ENCODE data around the gene POLR2L.

POLR2L gene

GRCh38 chr11:804599-804964 lies 37.7 kb downstream of the POLR2L start:
- ATAC-seq = no peak; the same call in 2 of the 3 replicates
- TF ChIP-seq, protein P1, sequence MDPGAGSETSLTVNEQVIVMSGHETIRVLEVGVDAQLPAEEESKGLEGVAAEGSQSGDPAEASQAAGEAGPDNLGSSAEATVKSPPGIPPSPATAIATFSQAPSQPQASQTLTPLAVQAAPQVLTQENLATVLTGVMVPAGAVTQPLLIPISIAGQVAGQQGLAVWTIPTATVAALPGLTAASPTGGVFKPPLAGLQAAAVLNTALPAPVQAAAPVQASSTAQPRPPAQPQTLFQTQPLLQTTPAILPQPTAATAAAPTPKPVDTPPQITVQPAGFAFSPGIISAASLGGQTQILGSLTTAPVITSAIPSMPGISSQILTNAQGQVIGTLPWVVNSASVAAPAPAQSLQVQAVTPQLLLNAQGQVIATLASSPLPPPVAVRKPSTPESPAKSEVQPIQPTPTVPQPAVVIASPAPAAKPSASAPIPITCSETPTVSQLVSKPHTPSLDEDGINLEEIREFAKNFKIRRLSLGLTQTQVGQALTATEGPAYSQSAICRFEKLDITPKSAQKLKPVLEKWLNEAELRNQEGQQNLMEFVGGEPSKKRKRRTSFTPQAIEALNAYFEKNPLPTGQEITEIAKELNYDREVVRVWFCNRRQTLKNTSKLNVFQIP (CRISPR knock-in tag; IDR thresholded peaks at IDR 0.05; ENCODE audit: borderline replicate concordance, low read depth) = no peak
- TF ChIP-seq PPARA (CRISPR knock-in tag; IDR thresholded peaks at IDR 0.05; ENCODE audit: borderline replicate concordance) = no peak
- TF ChIP-seq SNAI2 (CRISPR knock-in tag; IDR thresholded peaks at IDR 0.05) = no peak

DNA sequence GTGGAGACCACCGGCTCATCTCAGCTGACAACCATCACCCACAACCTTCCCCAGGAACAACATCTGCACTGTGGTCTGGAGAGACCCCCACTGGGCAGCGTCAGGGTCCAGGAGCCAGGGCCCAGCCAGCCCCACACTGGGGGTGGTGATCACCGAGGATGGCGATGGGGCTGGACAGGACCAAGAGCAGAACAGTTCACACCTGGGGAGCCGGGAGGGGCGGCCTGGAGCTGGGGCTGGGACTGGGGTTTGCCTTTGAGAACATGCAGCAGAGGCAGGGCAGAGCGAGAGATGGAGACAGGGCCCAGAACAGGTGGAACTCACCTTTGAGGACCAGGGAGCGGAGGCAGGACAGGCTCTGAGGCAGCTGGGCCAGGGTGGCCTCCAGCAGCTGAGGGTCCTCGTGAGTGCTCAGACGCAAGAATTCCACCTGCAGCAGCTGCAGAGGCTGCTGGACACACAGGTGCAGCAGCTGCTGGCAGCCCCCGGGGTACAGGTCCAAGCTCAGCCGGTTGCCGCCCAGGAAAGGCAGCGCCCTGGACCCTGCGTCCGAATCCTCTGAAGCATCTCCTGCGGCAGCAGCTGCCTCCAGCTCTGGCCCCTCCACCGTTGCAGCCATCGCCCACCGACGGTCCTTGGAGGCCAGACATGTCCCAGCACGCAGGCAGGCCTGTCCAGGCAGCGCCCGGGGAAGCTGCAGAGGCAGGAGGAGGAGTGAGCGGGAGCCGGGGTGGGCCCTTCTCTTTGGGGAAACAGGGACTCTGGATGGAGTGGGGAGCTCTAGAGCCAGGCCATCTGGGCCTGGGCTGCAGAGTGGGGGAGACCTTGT lies 38.3 kb downstream of the POLR2L start:
- TF ChIP-seq BACH2 (CRISPR knock-in tag; IDR thresholded peaks at IDR 0.05; ENCODE audit: borderline replicate concordance) (no peak), OSR1 (CRISPR knock-in tag; IDR thresholded peaks at IDR 0.05) (no peak), TOX (CRISPR knock-in tag; IDR thresholded peaks at IDR 0.05; ENCODE audit: borderline replicate concordance) (no peak), ZC3H10 (CRISPR knock-in tag; IDR thresholded peaks at IDR 0.05) (no peak), PPARA (CRISPR knock-in tag; IDR thresholded peaks at IDR 0.05; ENCODE audit: borderline replicate concordance) (no peak), ZNF565 (CRISPR knock-in tag; conservative IDR thresholded peaks at IDR 0.05; ENCODE audit: low read depth) (no peak), CREB5 (CRISPR knock-in tag; IDR thresholded peaks at IDR 0.05; ENCODE audit: low read depth) (no peak), ZFP30 (CRISPR knock-in tag; IDR thresholded peaks at IDR 0.05) (no peak), ZNF8 (CRISPR knock-in tag; IDR thresholded peaks at IDR 0.05) (no peak), ISL1 (CRISPR knock-in tag; IDR thresholded peaks at IDR 0.05) (no peak), ZFP3 (CRISPR knock-in tag; IDR thresholded peaks at IDR 0.05) (no peak), ZNF70 (CRISPR knock-in tag; IDR thresholded peaks at IDR 0.05) (no peak), CSDC2 (CRISPR knock-in tag; IDR thresholded peaks at IDR 0.05) (no peak), ESRRG (CRISPR knock-in tag; IDR thresholded peaks at IDR 0.05) (no peak), ARNTL (CRISPR knock-in tag; IDR thresholded peaks at IDR 0.05; ENCODE audit: borderline replicate concordance, low read depth) (no peak), RARB (CRISPR knock-in tag; IDR thresholded peaks at IDR 0.05) (no peak)
- TF ChIP-seq, protein P2, sequence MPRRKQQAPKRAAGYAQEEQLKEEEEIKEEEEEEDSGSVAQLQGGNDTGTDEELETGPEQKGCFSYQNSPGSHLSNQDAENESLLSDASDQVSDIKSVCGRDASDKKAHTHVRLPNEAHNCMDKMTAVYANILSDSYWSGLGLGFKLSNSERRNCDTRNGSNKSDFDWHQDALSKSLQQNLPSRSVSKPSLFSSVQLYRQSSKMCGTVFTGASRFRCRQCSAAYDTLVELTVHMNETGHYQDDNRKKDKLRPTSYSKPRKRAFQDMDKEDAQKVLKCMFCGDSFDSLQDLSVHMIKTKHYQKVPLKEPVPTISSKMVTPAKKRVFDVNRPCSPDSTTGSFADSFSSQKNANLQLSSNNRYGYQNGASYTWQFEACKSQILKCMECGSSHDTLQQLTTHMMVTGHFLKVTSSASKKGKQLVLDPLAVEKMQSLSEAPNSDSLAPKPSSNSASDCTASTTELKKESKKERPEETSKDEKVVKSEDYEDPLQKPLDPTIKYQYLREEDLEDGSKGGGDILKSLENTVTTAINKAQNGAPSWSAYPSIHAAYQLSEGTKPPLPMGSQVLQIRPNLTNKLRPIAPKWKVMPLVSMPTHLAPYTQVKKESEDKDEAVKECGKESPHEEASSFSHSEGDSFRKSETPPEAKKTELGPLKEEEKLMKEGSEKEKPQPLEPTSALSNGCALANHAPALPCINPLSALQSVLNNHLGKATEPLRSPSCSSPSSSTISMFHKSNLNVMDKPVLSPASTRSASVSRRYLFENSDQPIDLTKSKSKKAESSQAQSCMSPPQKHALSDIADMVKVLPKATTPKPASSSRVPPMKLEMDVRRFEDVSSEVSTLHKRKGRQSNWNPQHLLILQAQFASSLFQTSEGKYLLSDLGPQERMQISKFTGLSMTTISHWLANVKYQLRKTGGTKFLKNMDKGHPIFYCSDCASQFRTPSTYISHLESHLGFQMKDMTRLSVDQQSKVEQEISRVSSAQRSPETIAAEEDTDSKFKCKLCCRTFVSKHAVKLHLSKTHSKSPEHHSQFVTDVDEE (CRISPR knock-in tag; IDR thresholded peaks at IDR 0.05) = no peak
- TF ChIP-seq, protein P1 (CRISPR knock-in tag; IDR thresholded peaks at IDR 0.05; ENCODE audit: borderline replicate concordance, low read depth) = no peak
- TF ChIP-seq, protein P3, sequence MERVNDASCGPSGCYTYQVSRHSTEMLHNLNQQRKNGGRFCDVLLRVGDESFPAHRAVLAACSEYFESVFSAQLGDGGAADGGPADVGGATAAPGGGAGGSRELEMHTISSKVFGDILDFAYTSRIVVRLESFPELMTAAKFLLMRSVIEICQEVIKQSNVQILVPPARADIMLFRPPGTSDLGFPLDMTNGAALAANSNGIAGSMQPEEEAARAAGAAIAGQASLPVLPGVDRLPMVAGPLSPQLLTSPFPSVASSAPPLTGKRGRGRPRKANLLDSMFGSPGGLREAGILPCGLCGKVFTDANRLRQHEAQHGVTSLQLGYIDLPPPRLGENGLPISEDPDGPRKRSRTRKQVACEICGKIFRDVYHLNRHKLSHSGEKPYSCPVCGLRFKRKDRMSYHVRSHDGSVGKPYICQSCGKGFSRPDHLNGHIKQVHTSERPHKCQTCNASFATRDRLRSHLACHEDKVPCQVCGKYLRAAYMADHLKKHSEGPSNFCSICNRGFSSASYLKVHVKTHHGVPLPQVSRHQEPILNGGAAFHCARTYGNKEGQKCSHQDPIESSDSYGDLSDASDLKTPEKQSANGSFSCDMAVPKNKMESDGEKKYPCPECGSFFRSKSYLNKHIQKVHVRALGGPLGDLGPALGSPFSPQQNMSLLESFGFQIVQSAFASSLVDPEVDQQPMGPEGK (CRISPR knock-in tag; IDR thresholded peaks at IDR 0.05; ENCODE audit: borderline replicate concordance) = no peak
- peak; percentile 8 for ATAC-seq

GRCh38 chr11:803467-803742 lies 38.9 kb downstream of the POLR2L start:
- no peak for ATAC-seq
- no peak for TF ChIP-seq GLIS3 (CRISPR knock-in tag; IDR thresholded peaks at IDR 0.05)
- no peak for TF ChIP-seq ZNF8 (CRISPR knock-in tag; IDR thresholded peaks at IDR 0.05)
- no peak for TF ChIP-seq ZFP3 (CRISPR knock-in tag; IDR thresholded peaks at IDR 0.05)

All from SK-N-SH treated with all-trans-retinoic acid at 6 μM for 48 hours (cell line).